Fibroblast of gingiva (primary cell): Measurements from ENCODE around the gene PPP2R2C.

Experiments used
- DNase-seq: peaks from one replicate; pipeline ENCODE4 v3.0.0-alpha.2; 2011; ENCODE audit warnings: low read depth

Gene PPP2R2C

GRCh38 chr4:6472387-6473263 lies at the start of gene PPP2R2C:
Gene PPP2R2C (minus strand): TSS chr4:6472614. CDS start chr4:6472229, 385 bp downstream.
- no peak for DNase-seq

GRCh38 chr4:6520978-6521377 lies 48.6 kb upstream of the PPP2R2C start:
- DNase-seq: no peak

GRCh38 chr4:6520051-6520636 lies 47.7 kb upstream of the PPP2R2C start:
- no peak for DNase-seq

GRCh38 chr4:6517171-6517570 lies 44.8 kb upstream of the PPP2R2C start:
- no peak for DNase-seq

- no peak for DNase-seq
These were observed 44.3 kb upstream of the PPP2R2C start for GRCh38 chr4:6516762-6517161.

GRCh38 chr4:6516281-6516680 lies 43.9 kb upstream of the PPP2R2C start:
- no peak for DNase-seq

GRCh38 chr4:6513678-6514077 lies 41.3 kb upstream of the PPP2R2C start:
- DNase-seq: no peak

- no peak for DNase-seq
These were observed 37.2 kb upstream of the PPP2R2C start for GRCh38 chr4:6509587-6509986.

GRCh38 chr4:6507345-6507744 lies 34.9 kb upstream of the PPP2R2C start:
- DNase-seq: no peak

GRCh38 chr4:6506616-6507140 lies 34.3 kb upstream of the PPP2R2C start:
- DNase-seq: no peak

- DNase-seq: no peak
These were observed 32.6 kb upstream of the PPP2R2C start for GRCh38 chr4:6504900-6505496.

- DNase-seq: no peak
These were observed 30.5 kb upstream of the PPP2R2C start for GRCh38 chr4:6502747-6503465.

GRCh38 chr4:6502147-6502546 lies 29.7 kb upstream of the PPP2R2C start:
- DNase-seq: no peak

- no peak for DNase-seq
These were observed 28.8 kb upstream of the PPP2R2C start for GRCh38 chr4:6501171-6501570.

- DNase-seq: no peak
These were observed 28.2 kb upstream of the PPP2R2C start for GRCh38 chr4:6500481-6501140.

GRCh38 chr4:6499238-6499600 lies 26.8 kb upstream of the PPP2R2C start:
- no peak for DNase-seq

- no peak for DNase-seq
These were observed 26.3 kb upstream of the PPP2R2C start for GRCh38 chr4:6498511-6499237.

- no peak for DNase-seq
These were observed 25.4 kb upstream of the PPP2R2C start for GRCh38 chr4:6497796-6498195.

GRCh38 chr4:6495736-6496135 lies 23.3 kb upstream of the PPP2R2C start:
- DNase-seq: no peak

- DNase-seq: no peak
These were observed 22.8 kb upstream of the PPP2R2C start for GRCh38 chr4:6495296-6495590.
